Prostate gland (tissue), 2 donors: ENCODE measurements around the gene CCDC85A.

Source experiments
- CTCF ChIP-seq, 4 experiments: fragments of 200-600 bp in 2 of 4; fragments of 450-650 bp in 2 of 4; sonication (generic) in 2 of 4; IDR thresholded peaks; 1 replicate in 3 of 4; 2 replicates in 1 of 4; pipeline ENCODE4 v1.5.1; 2016 to 2019; ENCODE audit warnings: antibody characterized with exemption in 4 of 4, mild to moderate bottlenecking in 2 of 4, moderate library complexity in 2 of 4
- POLR2A ChIP-seq: fragments of 450-650 bp; IDR thresholded peaks from one replicate; pipeline ENCODE4 v1.6.1; 2016; ENCODE audit warnings: antibody characterized with exemption, mild to moderate bottlenecking
- POLR2AphosphoS5 ChIP-seq: sonication (generic); formaldehyde crosslinking; IDR thresholded peaks from one replicate; pipeline ENCODE4 v1.6.1; 2017; ENCODE audit warnings: antibody characterized with exemption

GRCh38 chr2:56292951-56293350 is 109.2 kb downstream of the CCDC85A start:
- no peak for TF ChIP-seq CTCF (IDR thresholded peaks at IDR 0.05)
- TF ChIP-seq POLR2AphosphoS5: no peak
- TF ChIP-seq POLR2A: no peak
